HepG2 (cell line): ENCODE results near the gene TEX19.

Experiments
- ATF7 ChIP-seq, 2 experiments: fragments of 450-650 bp in 1 of 2; sonication (generic) in 1 of 2; formaldehyde crosslinking in 1 of 2; IDR thresholded peaks; 2 replicates each; pipeline versions ENCODE4 v1.4.0 to v1.6.1; 2016 to 2020; ENCODE audit warnings: antibody characterized with exemption in 1 of 2, mild to moderate bottlenecking in 1 of 2, missing genetic modification reagents in 1 of 2
- CBFB ChIP-seq: sonication (generic); formaldehyde crosslinking; IDR thresholded peaks from 2 replicates; pipeline ENCODE4 v1.4.0; 2020; ENCODE audit warnings: missing genetic modification reagents
- CTCF ChIP-seq: sonication (generic); formaldehyde crosslinking; IDR thresholded peaks from 2 replicates; pipeline ENCODE4 v1.5.0; 2020; ENCODE audit warnings: mild to moderate bottlenecking, missing genetic modification reagents, moderate library complexity
- JUND ChIP-seq: sonication (generic); formaldehyde crosslinking; IDR thresholded peaks from 2 replicates; pipeline ENCODE4 v1.8.0; 2022; ENCODE audit warnings: mild to moderate bottlenecking, missing genetic modification reagents
- SALL2 ChIP-seq: sonication (generic); formaldehyde crosslinking; IDR thresholded peaks from 2 replicates; pipeline ENCODE4 v1.8.1; 2023; ENCODE audit warnings: mild to moderate bottlenecking, missing genetic modification reagents, inconsistent platforms
- SP1 ChIP-seq, 2 experiments: fragments of 450-650 bp in 1 of 2; sonication (generic) in 1 of 2; formaldehyde crosslinking in 1 of 2; IDR thresholded peaks; 2 replicates each; pipeline versions ENCODE4 v1.4.0 to v1.6.1; 2016 to 2020; ENCODE audit warnings: missing genetic modification reagents in 1 of 2
- ZMAT5 ChIP-seq: sonication (generic); formaldehyde crosslinking; IDR thresholded peaks from 2 replicates; pipeline ENCODE4 v1.5.0; 2020; ENCODE audit warnings: mild to moderate bottlenecking, low read depth, missing genetic modification reagents, borderline replicate concordance
- ZNF766 ChIP-seq: sonication (generic); formaldehyde crosslinking; IDR thresholded peaks from 2 replicates; pipeline ENCODE4 v1.5.0; 2020; ENCODE audit warnings: missing genetic modification reagents, borderline replicate concordance
- ZNF780A ChIP-seq: sonication (generic); formaldehyde crosslinking; IDR thresholded peaks from 2 replicates; pipeline ENCODE4 v1.8.0; 2022; ENCODE audit warnings: mild to moderate bottlenecking, missing genetic modification reagents, moderate library complexity
- TF ChIP-seq, protein P1 (sequence below), 2 experiments: sonication (generic) in 1 of 2; formaldehyde crosslinking in 1 of 2; IDR thresholded peaks; 2 replicates each; pipeline versions ENCODE4 v1.5.1 to v1.6.1; 2011 to 2020; ENCODE audit warnings: borderline replicate concordance in 1 of 2, low read depth in 1 of 2, low read length in 1 of 2, mild to moderate bottlenecking in 1 of 2, missing genetic modification reagents in 1 of 2, moderate library complexity in 1 of 2
- TF ChIP-seq, protein P2 (sequence below): sonication (generic); formaldehyde crosslinking; IDR thresholded peaks from 2 replicates; pipeline ENCODE4 v1.5.0; 2020; ENCODE audit warnings: mild to moderate bottlenecking, missing genetic modification reagents, borderline replicate concordance
- TF ChIP-seq, protein P3 (sequence below): IDR thresholded peaks from 2 replicates; pipeline ENCODE4 v1.6.1; 2016; ENCODE audit warnings: low read depth, control low read depth

DNA sequence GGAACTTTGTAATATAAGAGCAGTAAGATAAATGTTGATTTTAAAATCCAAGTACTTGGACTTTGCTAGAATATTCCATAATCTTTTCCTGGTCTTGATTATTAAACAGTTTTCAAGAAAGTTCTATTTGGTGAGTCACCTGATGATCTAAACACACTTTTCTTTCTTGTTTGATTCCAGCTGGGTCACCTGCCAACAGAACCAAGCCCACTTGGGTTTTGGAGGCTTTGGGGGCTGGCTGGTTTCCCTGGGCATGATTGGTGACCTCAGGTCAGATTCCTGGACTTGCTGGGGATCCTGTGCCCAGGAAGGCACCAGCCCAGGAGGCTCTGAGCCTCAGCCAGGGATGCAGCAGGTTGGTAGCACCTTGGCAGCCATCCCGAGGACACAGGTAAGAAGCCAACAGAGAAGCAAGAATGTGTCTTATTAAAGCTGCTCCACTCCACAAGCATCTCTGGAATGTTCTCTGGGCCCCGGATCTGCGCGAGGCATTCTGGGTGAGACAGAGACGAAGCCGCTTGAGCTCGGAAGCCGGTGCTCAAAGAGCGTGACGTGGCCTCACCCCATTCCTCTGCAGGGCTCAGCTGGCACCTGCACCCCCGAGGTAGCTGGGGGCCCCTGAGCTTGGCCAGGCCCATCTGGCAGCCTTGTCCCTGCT, 3.1 kb upstream of the TEX19 start:
- TF ChIP-seq CBFB (CRISPR knock-in tag) (no peak), ZMAT5 (CRISPR knock-in tag) (no peak), CTCF (CRISPR knock-in tag) (no peak), ATF7 (IDR thresholded peaks at IDR 0.05) (no peak), ATF7 (CRISPR knock-in tag; IDR thresholded peaks at IDR 0.05) (no peak), ZNF766 (CRISPR knock-in tag) (peak; percentile 50; the same call in 1 of the 2 replicates), SALL2 (CRISPR knock-in tag) (no peak), SP1 (IDR thresholded peaks at IDR 0.05) (no peak), SP1 (CRISPR knock-in tag; IDR thresholded peaks at IDR 0.05) (no peak), ZNF780A (CRISPR knock-in tag) (no peak), JUND (CRISPR knock-in tag) (no peak)
- TF ChIP-seq, protein P1, sequence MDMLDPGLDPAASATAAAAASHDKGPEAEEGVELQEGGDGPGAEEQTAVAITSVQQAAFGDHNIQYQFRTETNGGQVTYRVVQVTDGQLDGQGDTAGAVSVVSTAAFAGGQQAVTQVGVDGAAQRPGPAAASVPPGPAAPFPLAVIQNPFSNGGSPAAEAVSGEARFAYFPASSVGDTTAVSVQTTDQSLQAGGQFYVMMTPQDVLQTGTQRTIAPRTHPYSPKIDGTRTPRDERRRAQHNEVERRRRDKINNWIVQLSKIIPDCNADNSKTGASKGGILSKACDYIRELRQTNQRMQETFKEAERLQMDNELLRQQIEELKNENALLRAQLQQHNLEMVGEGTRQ (IDR thresholded peaks at IDR 0.05; ENCODE audit: low read depth, low read length): no peak
- TF ChIP-seq, protein P1 (CRISPR knock-in tag; IDR thresholded peaks at IDR 0.05; ENCODE audit: borderline replicate concordance): no peak
- TF ChIP-seq, protein P2, sequence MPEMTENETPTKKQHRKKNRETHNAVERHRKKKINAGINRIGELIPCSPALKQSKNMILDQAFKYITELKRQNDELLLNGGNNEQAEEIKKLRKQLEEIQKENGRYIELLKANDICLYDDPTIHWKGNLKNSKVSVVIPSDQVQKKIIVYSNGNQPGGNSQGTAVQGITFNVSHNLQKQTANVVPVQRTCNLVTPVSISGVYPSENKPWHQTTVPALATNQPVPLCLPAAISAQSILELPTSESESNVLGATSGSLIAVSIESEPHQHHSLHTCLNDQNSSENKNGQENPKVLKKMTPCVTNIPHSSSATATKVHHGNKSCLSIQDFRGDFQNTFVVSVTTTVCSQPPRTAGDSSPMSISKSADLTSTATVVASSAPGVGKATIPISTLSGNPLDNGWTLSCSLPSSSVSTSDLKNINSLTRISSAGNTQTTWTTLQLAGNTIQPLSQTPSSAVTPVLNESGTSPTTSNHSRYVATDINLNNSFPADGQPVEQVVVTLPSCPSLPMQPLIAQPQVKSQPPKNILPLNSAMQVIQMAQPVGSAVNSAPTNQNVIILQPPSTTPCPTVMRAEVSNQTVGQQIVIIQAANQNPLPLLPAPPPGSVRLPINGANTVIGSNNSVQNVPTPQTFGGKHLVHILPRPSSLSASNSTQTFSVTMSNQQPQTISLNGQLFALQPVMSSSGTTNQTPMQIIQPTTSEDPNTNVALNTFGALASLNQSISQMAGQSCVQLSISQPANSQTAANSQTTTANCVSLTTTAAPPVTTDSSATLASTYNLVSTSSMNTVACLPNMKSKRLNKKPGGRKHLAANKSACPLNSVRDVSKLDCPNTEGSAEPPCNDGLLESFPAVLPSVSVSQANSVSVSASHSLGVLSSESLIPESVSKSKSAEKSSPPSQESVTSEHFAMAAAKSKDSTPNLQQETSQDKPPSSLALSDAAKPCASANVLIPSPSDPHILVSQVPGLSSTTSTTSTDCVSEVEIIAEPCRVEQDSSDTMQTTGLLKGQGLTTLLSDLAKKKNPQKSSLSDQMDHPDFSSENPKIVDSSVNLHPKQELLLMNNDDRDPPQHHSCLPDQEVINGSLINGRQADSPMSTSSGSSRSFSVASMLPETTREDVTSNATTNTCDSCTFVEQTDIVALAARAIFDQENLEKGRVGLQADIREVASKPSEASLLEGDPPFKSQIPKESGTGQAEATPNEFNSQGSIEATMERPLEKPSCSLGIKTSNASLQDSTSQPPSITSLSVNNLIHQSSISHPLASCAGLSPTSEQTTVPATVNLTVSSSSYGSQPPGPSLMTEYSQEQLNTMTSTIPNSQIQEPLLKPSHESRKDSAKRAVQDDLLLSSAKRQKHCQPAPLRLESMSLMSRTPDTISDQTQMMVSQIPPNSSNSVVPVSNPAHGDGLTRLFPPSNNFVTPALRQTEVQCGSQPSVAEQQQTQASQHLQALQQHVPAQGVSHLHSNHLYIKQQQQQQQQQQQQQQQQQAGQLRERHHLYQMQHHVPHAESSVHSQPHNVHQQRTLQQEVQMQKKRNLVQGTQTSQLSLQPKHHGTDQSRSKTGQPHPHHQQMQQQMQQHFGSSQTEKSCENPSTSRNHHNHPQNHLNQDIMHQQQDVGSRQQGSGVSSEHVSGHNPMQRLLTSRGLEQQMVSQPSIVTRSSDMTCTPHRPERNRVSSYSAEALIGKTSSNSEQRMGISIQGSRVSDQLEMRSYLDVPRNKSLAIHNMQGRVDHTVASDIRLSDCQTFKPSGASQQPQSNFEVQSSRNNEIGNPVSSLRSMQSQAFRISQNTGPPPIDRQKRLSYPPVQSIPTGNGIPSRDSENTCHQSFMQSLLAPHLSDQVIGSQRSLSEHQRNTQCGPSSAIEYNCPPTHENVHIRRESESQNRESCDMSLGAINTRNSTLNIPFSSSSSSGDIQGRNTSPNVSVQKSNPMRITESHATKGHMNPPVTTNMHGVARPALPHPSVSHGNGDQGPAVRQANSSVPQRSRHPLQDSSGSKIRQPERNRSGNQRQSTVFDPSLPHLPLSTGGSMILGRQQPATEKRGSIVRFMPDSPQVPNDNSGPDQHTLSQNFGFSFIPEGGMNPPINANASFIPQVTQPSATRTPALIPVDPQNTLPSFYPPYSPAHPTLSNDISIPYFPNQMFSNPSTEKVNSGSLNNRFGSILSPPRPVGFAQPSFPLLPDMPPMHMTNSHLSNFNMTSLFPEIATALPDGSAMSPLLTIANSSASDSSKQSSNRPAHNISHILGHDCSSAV (CRISPR knock-in tag): no peak
- TF ChIP-seq, protein P3, sequence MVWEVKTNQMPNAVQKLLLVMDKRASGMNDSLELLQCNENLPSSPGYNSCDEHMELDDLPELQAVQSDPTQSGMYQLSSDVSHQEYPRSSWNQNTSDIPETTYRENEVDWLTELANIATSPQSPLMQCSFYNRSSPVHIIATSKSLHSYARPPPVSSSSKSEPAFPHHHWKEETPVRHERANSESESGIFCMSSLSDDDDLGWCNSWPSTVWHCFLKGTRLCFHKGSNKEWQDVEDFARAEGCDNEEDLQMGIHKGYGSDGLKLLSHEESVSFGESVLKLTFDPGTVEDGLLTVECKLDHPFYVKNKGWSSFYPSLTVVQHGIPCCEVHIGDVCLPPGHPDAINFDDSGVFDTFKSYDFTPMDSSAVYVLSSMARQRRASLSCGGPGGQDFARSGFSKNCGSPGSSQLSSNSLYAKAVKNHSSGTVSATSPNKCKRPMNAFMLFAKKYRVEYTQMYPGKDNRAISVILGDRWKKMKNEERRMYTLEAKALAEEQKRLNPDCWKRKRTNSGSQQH (CRISPR knock-in tag): no peak
